SIG-M5 treated with dmso at 0.1 percent for 504 hours (cell line): ENCODE data around the gene ANKK1.

Source experiments
- DNase-seq: peaks from one replicate; lab custom pipeline; 2025; ENCODE audit not compliant: unreplicated experiment; lab: John Stamatoyannopoulos, UW

Gene ANKK1

GRCh38 chr11:113377681-113378412, 9.7 kb upstream of the ANKK1 start:
- DNase-seq, result no peak

DNA sequence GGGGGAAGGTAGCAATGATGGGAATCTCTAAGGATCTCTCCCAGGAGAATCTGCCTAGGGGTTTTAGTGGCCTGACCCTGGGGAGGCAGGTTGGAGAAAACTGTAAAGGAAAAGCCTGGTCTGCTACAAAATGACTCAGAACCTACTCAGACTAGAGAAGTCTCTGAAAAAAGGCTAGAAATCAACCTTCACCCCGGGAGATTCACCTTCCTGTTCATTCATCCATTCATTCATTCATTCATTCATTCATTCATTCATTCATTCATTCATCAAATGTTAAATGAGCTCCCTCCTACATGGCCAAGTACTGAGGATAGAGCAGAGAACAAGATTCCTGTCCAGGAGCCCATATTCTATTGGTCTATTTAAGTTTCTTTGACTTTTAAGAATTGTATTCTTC, 8.9 kb upstream of the ANKK1 start:
- DNase-seq, result no peak

DNA sequence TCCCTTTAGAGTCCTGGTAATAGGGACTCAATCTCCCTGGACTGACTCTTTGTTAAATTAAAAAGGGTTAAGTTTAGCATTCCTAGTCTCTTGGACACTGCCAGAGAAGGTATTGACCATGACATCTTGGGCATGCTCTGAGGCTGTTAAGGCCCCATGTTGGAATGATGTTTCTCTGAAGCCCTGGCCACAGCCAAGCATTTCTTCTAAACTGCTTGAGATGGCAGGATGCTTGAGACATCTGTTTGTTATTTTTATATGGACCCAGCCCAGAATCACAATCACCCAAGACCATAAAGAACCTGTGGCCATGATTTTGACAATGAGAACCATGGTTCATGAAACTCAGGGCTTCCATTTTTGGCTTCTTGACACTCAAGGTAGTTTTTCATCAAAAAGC, 5.5 kb upstream of the ANKK1 start:
- DNase-seq, result no peak

- peak; percentile 18 for DNase-seq
Measured at GRCh38 chr11:113384551-113384950, 3.0 kb upstream of the ANKK1 start.

DNA sequence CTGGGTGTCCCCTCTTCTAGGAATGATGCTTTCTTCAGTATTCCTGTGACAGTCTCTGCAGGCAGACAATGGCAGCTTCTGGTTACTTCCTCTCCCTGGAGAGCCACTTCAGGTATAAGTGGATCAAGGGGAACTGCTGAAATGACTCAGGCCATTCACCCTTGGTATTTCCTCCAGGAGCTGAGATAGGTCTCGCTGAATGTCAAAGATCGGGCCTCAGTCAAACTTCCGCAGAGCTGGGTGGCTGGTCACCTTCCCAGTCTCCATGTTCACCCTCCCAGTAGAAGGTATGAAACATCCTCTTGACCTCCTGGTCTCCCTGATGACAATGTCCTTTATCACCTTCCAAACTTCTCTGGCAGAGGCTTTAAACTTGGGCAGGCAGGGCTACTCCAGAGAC, 1.8 kb upstream of the ANKK1 start:
- DNase-seq, result no peak

DNA sequence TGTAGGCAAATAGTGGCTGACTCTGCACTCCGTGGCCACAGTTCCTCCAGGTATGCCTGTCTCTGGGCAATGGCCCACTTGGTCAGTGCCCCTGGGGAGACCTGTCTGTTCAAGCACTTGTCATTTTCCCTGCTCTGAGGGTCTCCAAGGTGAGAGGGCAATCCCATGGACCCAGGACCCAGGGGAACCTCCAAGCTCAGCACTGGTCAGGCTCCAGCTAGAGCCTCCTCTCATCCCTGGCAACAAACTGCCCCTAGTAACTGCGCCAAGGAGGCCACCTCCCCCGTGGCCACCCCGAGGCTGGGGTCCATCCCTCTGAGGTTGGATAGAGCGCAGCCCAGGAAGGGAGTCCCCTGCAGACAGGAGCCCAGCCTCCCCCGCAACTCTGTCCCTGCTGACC, 713 bp upstream of the ANKK1 start:
- DNase-seq, result no peak

DNA sequence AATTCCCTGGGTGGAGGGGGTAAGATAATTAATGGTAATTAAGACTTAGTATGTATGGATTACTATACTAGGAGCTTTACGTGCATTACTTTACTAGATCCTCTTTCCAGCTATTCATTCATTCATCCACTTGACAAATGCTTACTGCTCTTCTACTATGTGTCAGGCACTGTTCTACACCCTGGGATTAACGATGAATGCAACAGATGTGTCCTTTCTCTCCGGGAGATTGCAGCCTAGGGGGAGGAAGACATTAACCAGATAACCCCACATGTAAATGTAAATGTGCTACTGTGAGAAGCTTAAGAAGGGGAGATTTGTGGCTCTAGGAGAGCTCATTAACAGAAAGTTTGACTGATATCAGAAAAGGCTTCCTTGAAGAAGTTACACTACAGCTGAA, 1.7 kb downstream of the ANKK1 start:
- DNase-seq, result no peak

GRCh38 chr11:113392236-113392921, 4.8 kb downstream of the ANKK1 start:
- DNase-seq, result no peak

DNA sequence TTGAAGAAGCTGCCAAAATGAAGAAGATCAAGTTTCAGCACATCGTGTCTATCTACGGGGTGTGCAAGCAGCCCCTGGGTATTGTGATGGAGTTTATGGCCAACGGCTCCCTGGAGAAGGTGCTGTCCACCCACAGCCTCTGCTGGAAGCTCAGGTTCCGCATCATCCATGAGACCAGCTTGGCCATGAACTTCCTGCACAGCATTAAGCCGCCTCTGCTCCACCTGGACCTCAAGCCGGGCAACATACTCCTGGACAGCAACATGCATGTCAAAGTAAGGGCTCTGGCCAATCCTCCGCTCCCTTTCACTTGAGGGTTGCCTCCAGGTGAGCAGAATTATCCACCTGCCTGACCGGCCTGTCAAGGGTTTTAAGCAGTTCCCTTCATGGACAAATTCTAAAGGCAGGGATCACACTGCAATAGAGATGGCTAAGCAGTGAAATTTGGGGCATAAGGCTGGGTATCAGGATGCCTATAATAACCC, 6.0 kb downstream of the ANKK1 start:
- no peak for DNase-seq

DNA sequence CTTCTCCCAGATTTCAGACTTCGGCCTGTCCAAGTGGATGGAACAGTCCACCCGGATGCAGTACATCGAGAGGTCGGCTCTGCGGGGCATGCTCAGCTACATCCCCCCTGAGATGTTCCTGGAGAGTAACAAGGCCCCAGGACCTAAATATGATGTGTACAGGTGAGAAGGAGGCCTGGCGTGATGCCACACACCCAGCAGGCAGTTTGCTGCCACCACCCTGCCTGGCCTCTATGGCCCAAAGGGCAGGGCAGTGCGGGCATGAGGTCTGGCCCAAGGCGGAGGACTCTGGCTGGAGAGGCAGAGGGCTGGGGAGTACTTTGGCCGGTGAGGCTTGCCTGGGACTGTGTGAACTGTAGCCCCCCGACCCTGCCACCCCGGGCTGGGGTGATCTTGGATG, 7.3 kb downstream of the ANKK1 start:
- DNase-seq, result no peak

- DNase-seq, result no peak
Measured at GRCh38 chr11:113395782-113396336, 8.3 kb downstream of the ANKK1 start.

GRCh38 chr11:113396690-113397089, 9.1 kb downstream of the ANKK1 start:
- DNase-seq, result no peak

DNA sequence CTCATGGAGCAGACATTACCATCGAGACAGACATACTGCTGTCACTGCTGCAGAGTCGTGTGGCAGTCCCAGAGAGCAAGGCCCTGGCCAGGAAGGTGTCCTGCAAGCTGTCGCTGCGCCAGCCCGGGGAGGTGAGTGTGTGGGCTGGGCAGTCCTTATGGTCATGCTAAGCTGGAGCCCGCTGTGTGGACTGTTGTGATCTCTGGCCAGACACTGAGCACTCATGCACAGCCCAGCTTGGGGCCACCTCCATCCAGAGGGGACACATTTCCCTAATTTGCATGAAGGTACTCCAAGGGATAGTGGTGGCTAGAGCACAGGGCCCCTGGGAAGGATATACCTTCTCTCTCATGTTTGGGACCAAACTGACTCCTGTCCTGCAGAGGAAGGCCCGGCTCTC, 9.6 kb downstream of the ANKK1 start:
- DNase-seq, result no peak

- no peak for DNase-seq
Measured at GRCh38 chr11:113397821-113398220, 10.2 kb downstream of the ANKK1 start.

GRCh38 chr11:113398669-113399430, 11.3 kb downstream of the ANKK1 start:
- DNase-seq, result no peak

GRCh38 chr11:113400631-113401230, 13.2 kb downstream of the ANKK1 start:
- DNase-seq, result no peak

DNA sequence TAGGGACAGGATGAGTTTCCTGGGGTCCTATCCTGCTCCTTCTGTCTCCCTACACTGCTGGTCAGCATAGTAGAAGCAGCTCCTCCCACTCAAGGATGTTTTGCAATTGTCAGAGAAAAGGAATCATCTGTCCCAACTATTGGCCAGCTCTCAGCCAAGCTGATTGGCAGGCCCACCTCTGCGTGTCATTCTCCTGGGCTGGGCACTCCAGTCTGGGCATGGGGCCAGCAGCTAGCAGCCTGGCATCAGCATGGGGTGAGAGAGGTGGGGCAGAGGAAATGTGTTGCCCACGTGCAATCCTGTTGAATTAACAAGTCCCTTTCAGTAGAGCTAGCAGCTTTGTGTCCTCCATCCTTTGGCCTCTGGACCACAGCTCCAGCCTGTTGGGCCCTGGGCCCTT, 14.1 kb downstream of the ANKK1 start:
- DNase-seq, result peak; percentile 1

- no peak for DNase-seq
Measured at GRCh38 chr11:113404859-113405430, 17.4 kb downstream of the ANKK1 start.

GRCh38 chr11:113405724-113406478, 18.3 kb downstream of the ANKK1 start:
- no peak for DNase-seq

GRCh38 chr11:113407163-113407562, 19.6 kb downstream of the ANKK1 start:
- DNase-seq, result no peak
